GM18870 (cell line): Measurements from ENCODE around the gene ASCC2.

Source experiments
- ATAC-seq: cut with Tn5 transposase; IDR thresholded peaks from one replicate; pipeline ENCODE4 v1.9.1; 2021; ENCODE audit warnings: moderate library complexity; ENCODE audit not compliant: unreplicated experiment

ASCC2 gene

GRCh38 chr22:29819501-29819900 lies 18.6 kb downstream of the ASCC2 start:
- no peak for ATAC-seq

GRCh38 chr22:29817724-29818123 lies 20.4 kb downstream of the ASCC2 start:
- ATAC-seq = no peak

GRCh38 chr22:29816980-29817379 lies 21.1 kb downstream of the ASCC2 start:
- no peak for ATAC-seq

GRCh38 chr22:29816539-29816938 lies 21.5 kb downstream of the ASCC2 start:
- no peak for ATAC-seq

- ATAC-seq = no peak
Measured at GRCh38 chr22:29816128-29816527, 21.9 kb downstream of the ASCC2 start.

GRCh38 chr22:29815580-29815979 lies 22.5 kb downstream of the ASCC2 start:
- ATAC-seq = no peak

- ATAC-seq = no peak
Measured at GRCh38 chr22:29814003-29814402, 24.1 kb downstream of the ASCC2 start.

- no peak for ATAC-seq
Measured at GRCh38 chr22:29813563-29813962, 24.5 kb downstream of the ASCC2 start.

GRCh38 chr22:29813126-29813525 lies 24.9 kb downstream of the ASCC2 start:
- ATAC-seq = no peak

GRCh38 chr22:29811377-29811776 lies 26.7 kb downstream of the ASCC2 start:
- no peak for ATAC-seq

- ATAC-seq = no peak
Measured at GRCh38 chr22:29810216-29810615, 27.9 kb downstream of the ASCC2 start.

GRCh38 chr22:29806196-29806595 lies 31.9 kb downstream of the ASCC2 start:
- ATAC-seq = no peak

- ATAC-seq = no peak
Measured at GRCh38 chr22:29804985-29805384, 33.1 kb downstream of the ASCC2 start.

- no peak for ATAC-seq
Measured at GRCh38 chr22:29803190-29803589, 34.9 kb downstream of the ASCC2 start.

- ATAC-seq = no peak
Measured at GRCh38 chr22:29801796-29802195, 36.3 kb downstream of the ASCC2 start.

GRCh38 chr22:29801153-29801552 lies 36.9 kb downstream of the ASCC2 start:
- ATAC-seq = no peak

- ATAC-seq = no peak
Measured at GRCh38 chr22:29799217-29799680, 38.8 kb downstream of the ASCC2 start.

GRCh38 chr22:29798801-29799200 lies 39.3 kb downstream of the ASCC2 start:
- ATAC-seq = no peak

GRCh38 chr22:29798318-29798717 lies 39.8 kb downstream of the ASCC2 start:
- no peak for ATAC-seq

GRCh38 chr22:29797351-29797750 lies 40.7 kb downstream of the ASCC2 start:
- no peak for ATAC-seq

GRCh38 chr22:29795663-29796062 lies 42.4 kb downstream of the ASCC2 start:
- ATAC-seq = no peak

- no peak for ATAC-seq
Measured at GRCh38 chr22:29793396-29793795, 44.7 kb downstream of the ASCC2 start.

GRCh38 chr22:29790061-29790460 lies 48.0 kb downstream of the ASCC2 start:
- ATAC-seq = no peak
